BE2C (cell line): ENCODE results near the gene GALR3.

ENCODE experiments used
- DNase-seq: peaks from one replicate; pipeline ENCODE4 v3.0.0-alpha.2; 2020
- H3K27me3 ChIP-seq: fragments of 250-450 bp; sonication (Bioruptor Pico); 2 replicates; pipeline ENCODE4 v1.5.1; 2020; ENCODE audit warnings: mild to moderate bottlenecking
- H3K36me3 ChIP-seq: fragments of 250-450 bp; sonication (Bioruptor Pico); 2 replicates; pipeline ENCODE4 v1.5.1; 2020; ENCODE audit warnings: mild to moderate bottlenecking
- H3K4me1 ChIP-seq: fragments of 250-450 bp; sonication (Bioruptor Pico); 2 replicates; pipeline ENCODE4 v1.5.1; 2020
- H3K4me3 ChIP-seq: 2 replicates; pipeline ENCODE4 v1.5.1; 2011; ENCODE audit warnings: low read depth, low read length
- H3K9me3 ChIP-seq: fragments of 250-450 bp; sonication (Bioruptor Pico); 2 replicates; pipeline ENCODE4 v1.5.1; 2020
- CTCF ChIP-seq: IDR thresholded peaks from 2 replicates; pipeline ENCODE4 v1.5.1; 2012; ENCODE audit warnings: mild to moderate bottlenecking, low read depth, low read length

GALR3 gene

GRCh38 chr22:37805810-37806277 lies 17.3 kb upstream of the GALR3 start:
- H3K36me3 ChIP-seq = no peaks in the 10 kb centered on the region
- no peak for TF ChIP-seq CTCF
- peaks cover 4% of the 10 kb centered on the region; the same call in 1 of the 2 replicates for H3K4me1 ChIP-seq
- H3K4me3 ChIP-seq = peak overlapping the region; percentile 96
- no peak for DNase-seq
- H3K9me3 ChIP-seq = no peaks in the 10 kb centered on the region
- H3K27me3 ChIP-seq = no peaks in the 10 kb centered on the region

- peak overlapping the region; percentile 96 for H3K4me3 ChIP-seq
- H3K27me3 ChIP-seq = no peaks in the 10 kb centered on the region
- TF ChIP-seq CTCF = no peak
- H3K9me3 ChIP-seq = no peaks in the 10 kb centered on the region
- peak; percentile 47 for DNase-seq
- no peaks in the 10 kb centered on the region for H3K36me3 ChIP-seq
- peaks cover 4% of the 10 kb centered on the region; the same call in 1 of the 2 replicates for H3K4me1 ChIP-seq
Measured at GRCh38 chr22:37806409-37807333, 16.5 kb upstream of the GALR3 start.

GRCh38 chr22:37807410-37808293 lies 15.5 kb upstream of the GALR3 start, which contains the start of gene GCAT:
TSS of gene GCAT (plus strand) at chr22:37807934. CDS start at chr22:37807968, 34 bp downstream.
- peak; percentile 98 for DNase-seq
- no peaks in the 10 kb centered on the region for H3K9me3 ChIP-seq
- TF ChIP-seq CTCF = no peak
- H3K27me3 ChIP-seq = no peaks in the 10 kb centered on the region
- no peaks in the 10 kb centered on the region for H3K36me3 ChIP-seq
- peak within 1 kb of the TSS; percentile 96 for H3K4me3 ChIP-seq
- H3K4me1 ChIP-seq = peaks cover 4% of the 10 kb centered on the region; the same call in 1 of the 2 replicates

GRCh38 chr22:37808294-37808657 lies 14.9 kb upstream of the GALR3 start:
- peak overlapping the region; percentile 96 for H3K4me3 ChIP-seq
- H3K9me3 ChIP-seq = no peaks in the 10 kb centered on the region
- no peak for TF ChIP-seq CTCF
- no peaks in the 10 kb centered on the region for H3K36me3 ChIP-seq
- H3K4me1 ChIP-seq = peaks cover 2% of the 10 kb centered on the region; the same call in 1 of the 2 replicates
- H3K27me3 ChIP-seq = no peaks in the 10 kb centered on the region
- DNase-seq = no peak

GRCh38 chr22:37809672-37810333 lies 13.4 kb upstream of the GALR3 start:
- H3K9me3 ChIP-seq = no peaks in the 10 kb centered on the region

More at GRCh38 chr22:37809672-37810333, 13.4 kb upstream of the GALR3 start:
- DNase-seq = no peak
- Histone ChIP-seq H3K4me3 (no peak overlapping the region), H3K4me1 (no peaks in the 10 kb centered on the region), H3K27me3 (no peaks in the 10 kb centered on the region), H3K36me3 (no peaks in the 10 kb centered on the region)
- TF ChIP-seq CTCF = no peak
